HFFc6 (cell line): ENCODE measurements around the gene NEU3. TPM values are rescaled to one million over a fixed set of nuclear protein-coding genes. Genes with fewer than 3 reads are reported as not detected.

ENCODE experiments used
- DNase-seq: peaks from one replicate; pipeline ENCODE4 v3.0.0-alpha.2; 2018
- H3K27ac Mint-ChIP-seq: 2 replicates; pipeline ENCODE4 v1.8.0; 2020; ENCODE audit warnings: mild to moderate bottlenecking, mixed read lengths
- H3K27me3 Mint-ChIP-seq: 2 replicates; pipeline ENCODE4 v1.8.0; 2021; ENCODE audit warnings: mild to moderate bottlenecking, moderate library complexity, mixed read lengths; ENCODE audit not compliant: insufficient read depth
- H3K36me3 Mint-ChIP-seq: 2 replicates; pipeline ENCODE4 v1.8.0; 2021; ENCODE audit warnings: low read depth, mixed read lengths
- H3K4me1 Mint-ChIP-seq: 2 replicates; pipeline ENCODE4 v1.8.0; 2020; ENCODE audit warnings: low read depth, mixed read lengths
- H3K4me3 Mint-ChIP-seq: 2 replicates; pipeline ENCODE4 v1.8.0; 2020; ENCODE audit warnings: mild to moderate bottlenecking, moderate library complexity, mixed read lengths
- H3K9me3 Mint-ChIP-seq: 2 replicates; pipeline ENCODE4 v1.8.0; 2020; ENCODE audit warnings: mild to moderate bottlenecking, mixed read lengths
- CTCF ChIP-seq: fragments of 200-600 bp; sonication (generic); IDR thresholded peaks from 2 replicates; pipeline ENCODE4 v1.5.0; 2021; ENCODE audit warnings: antibody characterized with exemption, mild to moderate bottlenecking
- total RNA-seq, 6 experiments: library from RNA; stranded (reverse); fragmentation: NEBNext Ultra II Directional; extraction: Animal tissue kit (Norgen Biotek cat#: 25700); gene quantifications; 2 replicates in 1 of 6; 3 replicates in 5 of 6; pipeline ENCODE4 v1.2.3, GENCODE V29; 2021

NEU3 gene
- total RNA-seq, 6 experiments from 2014 or later, result 7.6 to 8.9 (median 8.4) TPM

- Mint-ChIP-seq H3K4me3 (no peak overlapping the region), H3K27ac (no peak overlapping the region), H3K36me3 (peaks cover 12% of the 10 kb centered on the region), H3K9me3 (peaks cover 19% of the 10 kb centered on the region), H3K4me1 (no peaks in the 10 kb centered on the region), H3K27me3 (peaks cover 32% of the 10 kb centered on the region)
- TF ChIP-seq CTCF, result no peak
- DNase-seq, result no peak
These were observed 68.1 kb downstream of the NEU3 start for GRCh38 chr11:75056814-75057213.

GRCh38 chr11:75059299-75059698 lies 70.6 kb downstream of the NEU3 start:
- Mint-ChIP-seq H3K27me3 (peaks cover 29% of the 10 kb centered on the region), H3K4me3 (no peak overlapping the region), H3K4me1 (no peaks in the 10 kb centered on the region), H3K9me3 (no peaks in the 10 kb centered on the region), H3K36me3 (no peaks in the 10 kb centered on the region), H3K27ac (no peak overlapping the region)
- TF ChIP-seq CTCF, result no peak
- no peak for DNase-seq

- no peak for DNase-seq
- TF ChIP-seq CTCF, result no peak
These were observed 75.1 kb downstream of the NEU3 start for GRCh38 chr11:75063741-75064314.

GRCh38 chr11:75066061-75066460 lies 77.3 kb downstream of the NEU3 start:
- no peaks in the 10 kb centered on the region for H3K9me3 Mint-ChIP-seq

More at GRCh38 chr11:75063741-75064314, 75.1 kb downstream of the NEU3 start:
- Mint-ChIP-seq H3K4me1 (no peaks in the 10 kb centered on the region), H3K27me3 (peaks cover 31% of the 10 kb centered on the region), H3K9me3 (no peaks in the 10 kb centered on the region), H3K27ac (no peak overlapping the region), H3K36me3 (no peaks in the 10 kb centered on the region), H3K4me3 (no peak overlapping the region)

More at GRCh38 chr11:75066061-75066460, 77.3 kb downstream of the NEU3 start:
- no peak for TF ChIP-seq CTCF
- Mint-ChIP-seq H3K36me3 (no peaks in the 10 kb centered on the region), H3K4me1 (no peaks in the 10 kb centered on the region), H3K27me3 (peaks cover 26% of the 10 kb centered on the region), H3K4me3 (no peak overlapping the region), H3K27ac (no peak overlapping the region)
- DNase-seq, result no peak

Other genes starting within 250 kb of the NEU3 start
- 10 to 100 TPM; 10.9 to 12.9 (median 12.2) TPM for gene RNF169, start 240.1 kb upstream of the NEU3 start, total RNA-seq
- 1 to 10 TPM; 5.4 to 7.0 (median 6.0) TPM for gene XRRA1, start 39.8 kb upstream of the NEU3 start, total RNA-seq
- 100 to 1,000 TPM; 152 to 190 (median 168) TPM for gene SPCS2, start 39.7 kb upstream of the NEU3 start, total RNA-seq
- not detected for gene OR2AT4, start 107.9 kb downstream of the NEU3 start, total RNA-seq
- not detected for gene SLCO2B1, start 162.2 kb downstream of the NEU3 start, total RNA-seq